H9 (cell line): Measurements from ENCODE around the gene DOHH. TPM values are rescaled to one million over a fixed set of nuclear protein-coding genes. Genes with fewer than 3 reads are reported as not detected.

ENCODE experiments used
- DNase-seq: peaks from one replicate; pipeline ENCODE4 v3.0.0-alpha.2; 2017
- H2AFZ ChIP-seq: one replicate; pipeline ENCODE4 v1.6.1; 2013; ENCODE audit warnings: mild to moderate bottlenecking, low read length, control low read depth, moderate library complexity
- H2AK5ac ChIP-seq: 2 replicates; pipeline ENCODE4 v1.6.1; 2013; ENCODE audit warnings: low read length, control low read depth, mixed read lengths; ENCODE audit not compliant: insufficient read length
- H2BK120ac ChIP-seq: one replicate; pipeline ENCODE4 v1.6.1; 2013; ENCODE audit warnings: low read depth, mild to moderate bottlenecking, low read length, control low read depth, inconsistent platforms; ENCODE audit not compliant: poor library complexity, severe bottlenecking
- H2BK12ac ChIP-seq: 2 replicates; pipeline ENCODE4 v1.6.1; 2013; ENCODE audit warnings: low read length, control low read depth, mixed read lengths, low read depth; ENCODE audit not compliant: insufficient read length
- H2BK15ac ChIP-seq: 2 replicates; pipeline ENCODE4 v1.6.1; 2013; ENCODE audit warnings: low read depth, low read length, control low read depth
- H2BK20ac ChIP-seq: one replicate; pipeline ENCODE4 v1.6.1; 2013; ENCODE audit warnings: low read depth, mild to moderate bottlenecking, low read length, control low read depth, inconsistent platforms; ENCODE audit not compliant: poor library complexity, severe bottlenecking
- H2BK5ac ChIP-seq: 2 replicates; pipeline ENCODE4 v1.6.1; 2013; ENCODE audit warnings: low read length, control low read depth, mixed read lengths; ENCODE audit not compliant: insufficient read length
- H3K14ac ChIP-seq: 2 replicates; pipeline ENCODE4 v1.6.1; 2013; ENCODE audit warnings: low read length, control low read depth; ENCODE audit not compliant: insufficient read depth
- H3K18ac ChIP-seq: 2 replicates; pipeline ENCODE4 v1.6.1; 2013; ENCODE audit warnings: low read depth, mild to moderate bottlenecking, mixed read lengths, low read length, control low read depth; ENCODE audit not compliant: insufficient read length
- H3K23ac ChIP-seq: 2 replicates; pipeline ENCODE4 v1.6.1; 2013; ENCODE audit warnings: low read length, control low read depth, mixed read lengths, low read depth; ENCODE audit not compliant: insufficient read length
- H3K23me2 ChIP-seq: 2 replicates; pipeline ENCODE4 v1.6.1; 2013; ENCODE audit warnings: low read depth, mild to moderate bottlenecking, mixed read lengths, low read length, control low read depth; ENCODE audit not compliant: insufficient read length, poor library complexity, severe bottlenecking
- H3K27ac ChIP-seq: 2 replicates; pipeline ENCODE4 v1.5.1; 2013; ENCODE audit warnings: low read length, control low read depth, mixed read lengths, low read depth; ENCODE audit not compliant: insufficient read length
- H3K27me3 ChIP-seq: 2 replicates; pipeline ENCODE4 v1.6.1; 2013; ENCODE audit warnings: low read length, control low read depth, inconsistent platforms; ENCODE audit not compliant: insufficient read depth
- H3K4ac ChIP-seq: 2 replicates; pipeline ENCODE4 v1.6.1; 2013; ENCODE audit warnings: low read depth, mild to moderate bottlenecking, control low read depth, inconsistent platforms, low read length, moderate library complexity
- H3K4me1 ChIP-seq: 2 replicates; pipeline ENCODE4 v1.6.1; 2013; ENCODE audit warnings: low read length, control low read depth, inconsistent platforms; ENCODE audit not compliant: insufficient read depth
- H3K4me2 ChIP-seq: 2 replicates; pipeline ENCODE4 v1.6.1; 2013; ENCODE audit warnings: low read length, control low read depth, mixed read lengths; ENCODE audit not compliant: insufficient read length, insufficient read depth
- H3K56ac ChIP-seq: 2 replicates; pipeline ENCODE4 v1.6.1; 2013; ENCODE audit warnings: low read depth, mild to moderate bottlenecking, mixed read lengths, low read length, control low read depth; ENCODE audit not compliant: insufficient read length
- H3K79me1 ChIP-seq: 2 replicates; pipeline ENCODE4 v1.6.1; 2013; ENCODE audit warnings: low read depth, mild to moderate bottlenecking, moderate library complexity, low read length, control low read depth, inconsistent platforms; ENCODE audit not compliant: insufficient read depth, poor library complexity, severe bottlenecking
- H3K79me2 ChIP-seq: 2 replicates; pipeline ENCODE4 v1.6.1; 2013; ENCODE audit warnings: low read length, control low read depth, inconsistent platforms; ENCODE audit not compliant: insufficient read depth
- H3K9ac ChIP-seq: 2 replicates; pipeline ENCODE4 v1.6.1; 2013; ENCODE audit warnings: low read length, control low read depth, mixed read lengths; ENCODE audit not compliant: insufficient read length; ENCODE audit errors: extremely low read depth
- H3K9me3 ChIP-seq: one replicate; pipeline ENCODE4 v1.6.1; 2013; ENCODE audit warnings: low read depth, low read length, inconsistent platforms; ENCODE audit not compliant: control insufficient read depth
- H3T11ph ChIP-seq: one replicate; pipeline ENCODE4 v1.6.1; 2013; ENCODE audit warnings: mild to moderate bottlenecking, low read length, control low read depth, inconsistent platforms
- H4K20me1 ChIP-seq: one replicate; pipeline ENCODE4 v1.6.1; 2013; ENCODE audit not compliant: control insufficient read depth, insufficient read length, insufficient read depth
- H4K5ac ChIP-seq: 2 replicates; pipeline ENCODE4 v1.6.1; 2013; ENCODE audit warnings: low read depth, mild to moderate bottlenecking, mixed read lengths, low read length, control low read depth; ENCODE audit not compliant: insufficient read length
- H4K8ac ChIP-seq: replicated peaks from 2 replicates; pipeline ENCODE4 v1.6.1; 2013; ENCODE audit warnings: low read length, control low read depth, mixed read lengths, low read depth; ENCODE audit not compliant: insufficient read length
- H4K91ac ChIP-seq: 2 replicates; pipeline ENCODE4 v1.6.1; 2013; ENCODE audit warnings: low read depth, mild to moderate bottlenecking, moderate library complexity, mixed read lengths, low read length, control low read depth; ENCODE audit not compliant: insufficient read length
- H3K27ac Mint-ChIP-seq, 3 experiments: 2 replicates in 2 of 3; 3 replicates in 1 of 3; pipeline ENCODE4 v1.8.0; 2020 to 2021; ENCODE audit warnings: mixed read lengths in 3 of 3, mild to moderate bottlenecking in 1 of 3, moderate library complexity in 1 of 3
- H3K27me3 Mint-ChIP-seq: 2 replicates; pipeline ENCODE4 v1.8.0; 2021; ENCODE audit warnings: low read depth, mild to moderate bottlenecking, moderate library complexity, mixed read lengths
- H3K36me3 Mint-ChIP-seq, 3 experiments: 2 replicates in 2 of 3; 3 replicates in 1 of 3; pipeline ENCODE4 v1.8.0; 2020 to 2021; ENCODE audit warnings: low read depth in 3 of 3, mixed read lengths in 3 of 3; ENCODE audit not compliant: insufficient read depth in 1 of 3
- H3K4me1 Mint-ChIP-seq, 2 experiments: 2 replicates each; pipeline ENCODE4 v1.8.0; 2020; ENCODE audit warnings: mixed read lengths in 2 of 2
- H3K4me3 Mint-ChIP-seq, 2 experiments: 2 replicates in 1 of 2; 3 replicates in 1 of 2; pipeline ENCODE4 v1.8.0; 2020 to 2021; ENCODE audit warnings: mild to moderate bottlenecking in 2 of 2, mixed read lengths in 2 of 2, moderate library complexity in 1 of 2
- H3K9me3 Mint-ChIP-seq, 2 experiments: 2 replicates in 1 of 2; 3 replicates in 1 of 2; pipeline ENCODE4 v1.8.0; 2020; ENCODE audit warnings: mild to moderate bottlenecking in 2 of 2, mixed read lengths in 2 of 2, moderate library complexity in 1 of 2
- WGBS: extraction: QIAGEN DNeasy Blood & Tissue Kit; methylation state at CpG from one replicate; pipeline ENCODE4 v1.1.7; 2013; ENCODE audit warnings: missing lambda C conversion rate, low lambda C conversion rate, mixed read lengths; ENCODE audit not compliant: insufficient read length; ENCODE audit errors: extremely low coverage; 5-methylcytosine and 5-hydroxymethylcytosine counted together
- total RNA-seq: library from RNA; stranded (reverse); gene quantifications from 2 replicates; pipeline ENCODE4 v1.2.1, GENCODE V29; 2021
- TF ChIP-seq, protein P1 (sequence below): fragments of 200-600 bp; sonication (generic); conservative IDR thresholded peaks from 3 replicates; pipeline ENCODE4 v1.8.0; 2021; ENCODE audit warnings: antibody characterized with exemption, mild to moderate bottlenecking

The DOHH gene
- total RNA-seq, 1 experiment from 2014 or later: 16.5 TPM

- H2BK20ac ChIP-seq: no peak overlapping the region
- H3T11ph ChIP-seq: no peak overlapping the region
- H4K20me1 ChIP-seq: no peaks in the 10 kb centered on the region
- H3K79me2 ChIP-seq: no peaks in the 10 kb centered on the region; the same call in 1 of the 2 replicates
- H3K4ac ChIP-seq: no peak overlapping the region
- H2AK5ac ChIP-seq: no peak overlapping the region
- no peaks in the 10 kb centered on the region for H3K27me3 ChIP-seq
- no peak overlapping the region for H3K9ac ChIP-seq
- Mint-ChIP-seq H3K36me3 (peaks cover 6 to 19% (median 14%) of the 10 kb centered on the region in 3 experiments), H3K4me3 (no peak overlapping the region; a peak in 1 of 5 replicates), H3K27ac (no peak overlapping the region), H3K27me3 (no peaks in the 10 kb centered on the region; the same call in 1 of the 2 replicates), H3K4me1 (peaks cover 36 to 45% of the 10 kb centered on the region in 2 experiments), H3K9me3 (no peaks in the 10 kb centered on the region; a peak in 1 of 5 replicates)
- no CpG with 5 or more reads among the region's 18 CpGs for WGBS
- H2BK15ac ChIP-seq: no peak overlapping the region
- TF ChIP-seq, protein P1, sequence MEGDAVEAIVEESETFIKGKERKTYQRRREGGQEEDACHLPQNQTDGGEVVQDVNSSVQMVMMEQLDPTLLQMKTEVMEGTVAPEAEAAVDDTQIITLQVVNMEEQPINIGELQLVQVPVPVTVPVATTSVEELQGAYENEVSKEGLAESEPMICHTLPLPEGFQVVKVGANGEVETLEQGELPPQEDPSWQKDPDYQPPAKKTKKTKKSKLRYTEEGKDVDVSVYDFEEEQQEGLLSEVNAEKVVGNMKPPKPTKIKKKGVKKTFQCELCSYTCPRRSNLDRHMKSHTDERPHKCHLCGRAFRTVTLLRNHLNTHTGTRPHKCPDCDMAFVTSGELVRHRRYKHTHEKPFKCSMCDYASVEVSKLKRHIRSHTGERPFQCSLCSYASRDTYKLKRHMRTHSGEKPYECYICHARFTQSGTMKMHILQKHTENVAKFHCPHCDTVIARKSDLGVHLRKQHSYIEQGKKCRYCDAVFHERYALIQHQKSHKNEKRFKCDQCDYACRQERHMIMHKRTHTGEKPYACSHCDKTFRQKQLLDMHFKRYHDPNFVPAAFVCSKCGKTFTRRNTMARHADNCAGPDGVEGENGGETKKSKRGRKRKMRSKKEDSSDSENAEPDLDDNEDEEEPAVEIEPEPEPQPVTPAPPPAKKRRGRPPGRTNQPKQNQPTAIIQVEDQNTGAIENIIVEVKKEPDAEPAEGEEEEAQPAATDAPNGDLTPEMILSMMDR: no peak
- H3K23ac ChIP-seq: no peak overlapping the region
- peak overlapping the region; percentile 10 for H3K18ac ChIP-seq
- no peak overlapping the region for H2BK120ac ChIP-seq
- H3K4me1 ChIP-seq: peaks cover 3% of the 10 kb centered on the region; the same call in 1 of the 2 replicates
- DNase-seq: no peak
- H4K91ac ChIP-seq: no peak overlapping the region
- no peaks in the 10 kb centered on the region for H3K79me1 ChIP-seq
- no peak overlapping the region for H3K4me2 ChIP-seq
- H4K8ac ChIP-seq: no peak overlapping the region
- H3K56ac ChIP-seq: no peak overlapping the region
- H4K5ac ChIP-seq: no peak overlapping the region
- no peak overlapping the region for H2AFZ ChIP-seq
- H3K27ac ChIP-seq: no peak overlapping the region
- no peak overlapping the region for H2BK5ac ChIP-seq
- H3K23me2 ChIP-seq: no peaks in the 10 kb centered on the region
- H3K14ac ChIP-seq: peak overlapping the region; percentile 73; the same call in 1 of the 2 replicates
- H2BK12ac ChIP-seq: no peak overlapping the region
- no peaks in the 10 kb centered on the region for H3K9me3 ChIP-seq
These were observed 18.7 kb upstream of the DOHH start for GRCh38 chr19:3519126-3519525.
